ENCODE results near the gene ZBTB39. TPM values are rescaled to one million over a fixed set of nuclear protein-coding genes. Genes with fewer than 3 reads are reported as not detected.

The ZBTB39 gene
- total RNA-seq, 1 experiment from 2014 or later = 5.2 TPM

- H3K27ac Mint-ChIP-seq (ENCODE audit: low read depth, unreplicated experiment) = no peak overlapping the region
- H3K4me1 Mint-ChIP-seq (ENCODE audit: insufficient read depth, unreplicated experiment) = peaks cover 24% of the 10 kb centered on the region
- intact Hi-C loops (cut with micrococcal nuclease) = no loop called here
These were observed 6.0 kb downstream of the ZBTB39 start for GRCh38 chr12:57000393-57000792.

DNA sequence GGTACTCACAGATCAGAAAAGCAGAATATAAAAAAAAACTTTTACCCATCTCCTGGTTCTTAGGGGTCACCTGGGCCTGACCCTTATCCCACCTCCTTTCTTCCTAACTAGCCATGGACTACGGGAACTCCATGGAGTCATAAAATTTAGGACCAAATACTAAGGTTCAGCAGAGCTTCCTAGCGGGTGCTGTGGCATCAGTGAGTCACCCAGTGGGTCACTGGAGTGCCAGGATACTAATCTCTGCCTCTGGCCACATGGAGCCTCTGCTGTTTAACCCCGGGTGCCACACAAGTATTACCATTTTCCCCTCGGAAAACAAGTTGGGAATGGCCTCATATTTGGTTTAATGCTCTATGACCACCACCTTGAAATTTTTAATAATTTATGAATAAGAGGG lies 6.9 kb downstream of the ZBTB39 start:
- TF ChIP-seq, protein P1, sequence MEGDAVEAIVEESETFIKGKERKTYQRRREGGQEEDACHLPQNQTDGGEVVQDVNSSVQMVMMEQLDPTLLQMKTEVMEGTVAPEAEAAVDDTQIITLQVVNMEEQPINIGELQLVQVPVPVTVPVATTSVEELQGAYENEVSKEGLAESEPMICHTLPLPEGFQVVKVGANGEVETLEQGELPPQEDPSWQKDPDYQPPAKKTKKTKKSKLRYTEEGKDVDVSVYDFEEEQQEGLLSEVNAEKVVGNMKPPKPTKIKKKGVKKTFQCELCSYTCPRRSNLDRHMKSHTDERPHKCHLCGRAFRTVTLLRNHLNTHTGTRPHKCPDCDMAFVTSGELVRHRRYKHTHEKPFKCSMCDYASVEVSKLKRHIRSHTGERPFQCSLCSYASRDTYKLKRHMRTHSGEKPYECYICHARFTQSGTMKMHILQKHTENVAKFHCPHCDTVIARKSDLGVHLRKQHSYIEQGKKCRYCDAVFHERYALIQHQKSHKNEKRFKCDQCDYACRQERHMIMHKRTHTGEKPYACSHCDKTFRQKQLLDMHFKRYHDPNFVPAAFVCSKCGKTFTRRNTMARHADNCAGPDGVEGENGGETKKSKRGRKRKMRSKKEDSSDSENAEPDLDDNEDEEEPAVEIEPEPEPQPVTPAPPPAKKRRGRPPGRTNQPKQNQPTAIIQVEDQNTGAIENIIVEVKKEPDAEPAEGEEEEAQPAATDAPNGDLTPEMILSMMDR (IDR thresholded peaks at IDR 0.05; ENCODE audit: unreplicated experiment) = no peak
- Mint-ChIP-seq H3K27ac (ENCODE audit: low read depth, unreplicated experiment) (no peak overlapping the region), H3K9me3 (ENCODE audit: unreplicated experiment) (no peaks in the 10 kb centered on the region), H3K4me1 (ENCODE audit: insufficient read depth, unreplicated experiment) (peaks cover 18% of the 10 kb centered on the region), H3K36me3 (ENCODE audit: insufficient read depth, unreplicated experiment) (peaks cover 51% of the 10 kb centered on the region), H3K27me3 (ENCODE audit: insufficient read depth, unreplicated experiment) (no peaks in the 10 kb centered on the region), H3K4me3 (ENCODE audit: unreplicated experiment) (no peak overlapping the region)
- DNase-seq (ENCODE audit: unreplicated experiment) = no peak
- CTCF ChIA-PET = interaction anchor here (0.6 to 9.5 kb wide), 6 partner anchors 12 to 243 kb away, joined by 3 to 119 read pairs (median 8); partner anchors contain the start of gene HSD17B6
- intact Hi-C loops (cut with micrococcal nuclease) = no loop called here
- BruUV-seq (replicated peaks) = no TSS peak
- POLR2A ChIA-PET = no interaction called here

More at GRCh38 chr12:57000393-57000792, 6.0 kb downstream of the ZBTB39 start:
- POLR2A ChIA-PET = no interaction called here
- Mint-ChIP-seq H3K36me3 (ENCODE audit: insufficient read depth, unreplicated experiment) (peaks cover 52% of the 10 kb centered on the region), H3K9me3 (ENCODE audit: unreplicated experiment) (no peaks in the 10 kb centered on the region), H3K27me3 (ENCODE audit: insufficient read depth, unreplicated experiment) (no peaks in the 10 kb centered on the region), H3K4me3 (ENCODE audit: unreplicated experiment) (no peak overlapping the region)
- no TSS peak for BruUV-seq (replicated peaks)
- CTCF ChIA-PET = interaction anchor here (1.1 to 9.5 kb wide), 5 partner anchors 13 to 244 kb away, joined by 3 to 119 read pairs (median 12); partner anchors contain the start of gene HSD17B6
- no peak for DNase-seq (ENCODE audit: unreplicated experiment)
- TF ChIP-seq, protein P1 (IDR thresholded peaks at IDR 0.05; ENCODE audit: unreplicated experiment) = no peak

DNA sequence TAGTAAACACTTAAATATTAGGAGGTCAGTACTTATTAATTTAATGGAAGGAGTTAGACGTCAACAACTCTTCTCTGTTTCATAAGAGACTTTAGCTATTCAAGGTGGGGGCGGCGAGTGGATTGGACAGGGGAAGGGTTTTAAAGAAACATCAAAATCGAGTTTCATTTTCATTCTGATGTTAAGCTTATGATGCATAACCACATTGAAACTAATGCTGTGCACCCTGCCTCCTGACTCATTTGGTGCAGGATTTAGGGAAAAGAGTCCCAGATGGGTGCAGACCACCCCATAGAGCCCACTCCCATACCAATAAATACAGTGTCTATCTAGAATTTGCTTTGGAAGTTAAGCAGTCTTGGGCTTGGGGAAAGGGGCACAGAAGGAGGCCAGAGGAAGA lies 7.4 kb downstream of the ZBTB39 start:
- ChIA-PET POLR2A (no interaction called here), CTCF (interaction anchor here (0.5 to 9.5 kb wide), 4 partner anchors 11 to 242 kb away, joined by 3 to 119 read pairs (median 10); no protein-coding TSS in a partner anchor)
- H3K27me3 Mint-ChIP-seq (ENCODE audit: insufficient read depth, unreplicated experiment) = no peaks in the 10 kb centered on the region
- no peaks in the 10 kb centered on the region for H3K9me3 Mint-ChIP-seq (ENCODE audit: unreplicated experiment)
- BruUV-seq (replicated peaks) = no TSS peak
- intact Hi-C loops (cut with micrococcal nuclease) = no loop called here
- peaks cover 46% of the 10 kb centered on the region for H3K36me3 Mint-ChIP-seq (ENCODE audit: insufficient read depth, unreplicated experiment)
- H3K4me3 Mint-ChIP-seq (ENCODE audit: unreplicated experiment) = no peak overlapping the region
- TF ChIP-seq, protein P1 (IDR thresholded peaks at IDR 0.05; ENCODE audit: unreplicated experiment) = no peak
- peaks cover 14% of the 10 kb centered on the region for H3K4me1 Mint-ChIP-seq (ENCODE audit: insufficient read depth, unreplicated experiment)
- no peak overlapping the region for H3K27ac Mint-ChIP-seq (ENCODE audit: low read depth, unreplicated experiment)
- no peak for DNase-seq (ENCODE audit: unreplicated experiment)

- peaks cover 39% of the 10 kb centered on the region for H3K36me3 Mint-ChIP-seq (ENCODE audit: insufficient read depth, unreplicated experiment)
- peaks cover 13% of the 10 kb centered on the region for H3K4me1 Mint-ChIP-seq (ENCODE audit: insufficient read depth, unreplicated experiment)
- no peak overlapping the region for H3K27ac Mint-ChIP-seq (ENCODE audit: low read depth, unreplicated experiment)
- H3K4me3 Mint-ChIP-seq (ENCODE audit: unreplicated experiment) = no peak overlapping the region
- BruUV-seq (replicated peaks) = no TSS peak
- intact Hi-C loops (cut with micrococcal nuclease) = no loop called here
- DNase-seq (ENCODE audit: unreplicated experiment) = no peak
- TF ChIP-seq, protein P1 (IDR thresholded peaks at IDR 0.05; ENCODE audit: unreplicated experiment) = no peak
- H3K27me3 Mint-ChIP-seq (ENCODE audit: insufficient read depth, unreplicated experiment) = no peaks in the 10 kb centered on the region
- H3K9me3 Mint-ChIP-seq (ENCODE audit: unreplicated experiment) = no peaks in the 10 kb centered on the region
- ChIA-PET CTCF (interaction anchor here (0.5 to 9.5 kb wide), 3 partner anchors 10 to 242 kb away, joined by 4 to 119 read pairs (median 17); no protein-coding TSS in a partner anchor), POLR2A (no interaction called here)
These were observed 8.0 kb downstream of the ZBTB39 start for GRCh38 chr12:56998316-56998715.

Data from MCF 10A (cell line).